HG02642 (cell line): ENCODE results near the gene NKIRAS2.

ENCODE experiments used
- ATAC-seq: cut with Tn5 transposase; IDR thresholded peaks from one replicate; pipeline ENCODE4 v1.9.1; 2021; ENCODE audit warnings: mild to moderate bottlenecking; ENCODE audit not compliant: unreplicated experiment, poor library complexity

The NKIRAS2 gene

DNA sequence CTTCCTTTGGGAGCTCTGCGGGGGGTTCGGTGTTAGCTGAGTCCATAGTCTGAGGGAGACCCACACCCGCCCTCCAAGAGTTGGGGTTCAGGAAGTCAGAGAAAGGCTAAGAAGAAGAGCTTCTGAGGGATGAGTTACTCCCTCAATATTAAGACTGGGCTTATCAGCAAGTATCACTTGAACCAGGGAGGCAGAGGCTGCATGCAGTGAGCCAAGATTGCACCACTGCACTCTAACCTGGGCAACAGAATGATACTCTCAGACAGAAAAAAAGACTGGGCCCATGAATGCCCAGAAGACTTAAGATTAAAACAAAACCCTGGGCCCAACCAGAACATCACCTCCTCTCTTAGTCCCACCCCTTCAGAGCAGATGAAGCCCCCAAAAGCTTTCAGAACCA is 6.0 kb downstream of the NKIRAS2 start:
- ATAC-seq, result no peak

DNA sequence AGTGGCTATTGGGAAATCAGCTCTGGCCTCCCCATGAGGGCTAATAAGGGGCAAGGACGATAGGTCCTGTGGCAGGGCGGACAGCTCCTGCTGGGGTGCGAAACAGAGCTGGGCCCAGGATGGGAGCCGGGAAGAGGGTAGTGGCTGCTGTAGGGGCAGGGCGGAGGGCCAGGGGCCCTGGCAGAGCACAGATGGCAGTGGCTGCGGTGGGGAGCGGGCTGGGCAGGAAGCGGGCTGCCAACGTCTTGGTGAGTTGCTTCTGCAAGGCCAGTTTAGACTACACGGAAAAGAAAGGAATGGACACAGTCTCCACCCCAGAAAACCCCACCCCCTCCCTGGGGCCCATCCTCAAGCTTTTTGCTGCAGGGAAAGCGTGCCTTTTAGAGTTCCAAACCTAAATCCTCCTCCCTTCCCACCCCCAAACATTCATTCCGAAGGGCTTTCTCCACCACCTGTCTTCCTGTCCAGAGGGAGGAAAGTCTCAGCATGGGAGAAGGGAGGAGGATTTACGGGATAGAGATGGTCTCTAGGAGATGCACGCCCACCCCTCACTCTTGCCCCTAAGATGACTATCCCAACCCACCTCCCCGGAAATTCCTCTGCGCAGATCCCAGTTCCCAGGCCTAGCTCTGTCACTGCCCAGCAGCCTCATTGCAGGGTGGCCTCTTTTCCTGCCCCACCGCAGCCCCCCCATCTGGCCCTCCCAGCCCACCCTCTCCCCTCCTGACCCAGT is 7.1 kb downstream of the NKIRAS2 start:
- no peak for ATAC-seq

DNA sequence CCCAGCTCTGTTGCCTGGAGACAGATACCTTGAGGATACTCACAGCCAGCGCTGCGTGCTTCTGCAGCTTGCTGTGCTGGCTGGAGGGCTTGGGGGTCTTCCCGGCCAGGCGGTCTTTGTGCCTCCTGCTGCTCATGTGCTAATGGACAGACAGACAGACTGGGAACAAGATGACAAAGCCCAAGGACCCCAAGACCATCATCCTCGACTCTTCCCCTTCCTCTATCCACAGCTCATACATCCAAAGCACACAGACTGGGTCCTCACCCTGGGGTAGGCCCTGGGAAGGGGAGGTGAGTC is 7.7 kb downstream of the NKIRAS2 start:
- no peak for ATAC-seq

DNA sequence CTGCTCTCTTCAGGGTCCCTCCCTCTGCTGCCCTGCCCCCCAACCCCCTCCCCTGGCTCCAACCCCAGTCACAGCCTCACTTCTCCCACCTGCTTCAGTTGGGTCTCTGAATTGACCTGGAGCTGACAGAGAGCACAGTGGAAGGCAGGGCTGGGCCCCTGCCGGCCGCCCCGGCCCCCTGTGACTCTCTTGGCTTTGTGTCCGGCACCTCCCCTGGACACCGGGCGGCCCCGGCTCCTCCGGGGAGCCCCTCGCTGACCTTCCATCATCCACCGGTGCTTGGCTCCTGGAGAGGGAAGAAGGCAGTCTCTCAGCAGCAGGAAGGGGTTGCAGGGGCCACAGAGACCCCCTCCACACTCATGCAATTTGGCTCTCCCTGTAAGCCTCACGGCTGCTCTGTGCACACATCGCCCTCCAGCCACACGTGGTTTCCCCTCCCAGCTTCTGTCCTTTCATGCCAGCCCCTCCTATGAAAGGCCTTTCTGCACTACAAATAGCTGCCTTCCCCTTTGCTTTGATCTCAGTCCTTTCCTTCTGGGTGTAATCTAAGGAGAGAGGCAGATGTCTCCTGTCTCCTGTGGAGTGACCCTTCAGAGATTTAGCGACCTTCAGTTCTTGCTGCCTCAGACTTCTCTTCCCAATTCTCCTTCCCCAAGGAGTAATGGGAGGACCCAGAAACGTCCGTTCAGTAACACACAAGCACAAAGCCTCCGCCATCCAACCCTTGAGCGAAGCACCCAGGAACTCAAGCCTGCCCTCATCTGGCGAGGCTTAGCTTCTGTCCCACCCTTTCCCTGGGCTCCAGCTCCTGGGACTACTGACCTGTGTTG is 8.3 kb downstream of the NKIRAS2 start:
- ATAC-seq, result no peak

DNA sequence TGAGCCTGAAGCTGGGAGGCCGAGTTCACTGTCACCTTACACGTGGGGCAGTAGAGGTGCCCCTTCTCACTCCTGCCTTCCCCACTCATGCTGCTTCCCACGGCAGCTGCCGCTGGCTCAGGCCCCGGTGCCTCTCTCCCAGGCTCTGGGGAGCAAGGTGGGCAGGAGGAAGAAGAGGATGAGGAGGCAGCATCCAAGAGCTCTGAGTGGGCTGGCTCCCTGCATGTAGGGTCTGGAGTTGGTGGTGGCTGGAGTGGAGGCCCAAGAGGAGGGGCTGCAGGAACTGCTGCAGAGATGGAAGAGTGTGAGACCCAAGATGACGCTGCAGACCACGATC is 8.9 kb downstream of the NKIRAS2 start:
- no peak for ATAC-seq

DNA sequence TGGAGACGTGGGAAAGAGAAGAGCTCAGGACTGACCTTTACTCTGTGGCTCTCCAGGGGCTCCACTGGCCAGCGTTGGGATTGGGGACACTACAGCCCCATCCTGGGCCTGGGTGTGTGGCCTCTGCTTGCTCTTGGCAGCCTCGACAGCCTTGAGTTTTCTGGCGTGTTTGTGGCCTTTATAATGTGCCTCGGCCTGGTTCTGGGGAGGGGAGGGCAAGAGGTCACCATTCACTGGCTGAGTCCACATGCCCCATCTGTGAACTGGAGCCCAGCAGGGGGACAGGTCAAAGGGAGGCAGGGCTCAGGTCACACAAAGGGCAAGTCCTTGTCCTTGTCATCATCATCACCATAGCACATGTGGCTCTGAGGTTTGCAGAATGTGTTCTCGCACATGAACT is 11.7 kb downstream of the NKIRAS2 start:
- no peak for ATAC-seq

DNA sequence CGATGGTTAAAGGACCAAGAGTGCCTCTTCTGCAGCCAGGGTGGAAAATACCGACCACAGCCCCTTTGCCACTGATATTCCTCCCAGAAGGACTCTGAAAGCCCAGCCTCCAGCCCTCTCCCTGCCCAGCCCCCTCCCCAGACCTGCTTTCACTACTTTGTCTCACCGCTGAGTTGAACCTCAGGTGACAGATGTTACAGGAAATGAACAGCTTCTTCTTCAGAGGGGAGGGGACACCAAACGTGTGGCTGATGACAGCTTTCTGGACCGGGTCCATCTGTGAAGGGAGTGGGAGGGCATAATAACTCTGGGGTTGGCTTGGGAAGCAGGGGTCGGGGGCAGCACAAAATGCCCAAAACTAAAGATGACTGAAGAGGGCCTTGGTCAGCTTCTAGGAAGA is 14.2 kb downstream of the NKIRAS2 start:
- ATAC-seq, result no peak

DNA sequence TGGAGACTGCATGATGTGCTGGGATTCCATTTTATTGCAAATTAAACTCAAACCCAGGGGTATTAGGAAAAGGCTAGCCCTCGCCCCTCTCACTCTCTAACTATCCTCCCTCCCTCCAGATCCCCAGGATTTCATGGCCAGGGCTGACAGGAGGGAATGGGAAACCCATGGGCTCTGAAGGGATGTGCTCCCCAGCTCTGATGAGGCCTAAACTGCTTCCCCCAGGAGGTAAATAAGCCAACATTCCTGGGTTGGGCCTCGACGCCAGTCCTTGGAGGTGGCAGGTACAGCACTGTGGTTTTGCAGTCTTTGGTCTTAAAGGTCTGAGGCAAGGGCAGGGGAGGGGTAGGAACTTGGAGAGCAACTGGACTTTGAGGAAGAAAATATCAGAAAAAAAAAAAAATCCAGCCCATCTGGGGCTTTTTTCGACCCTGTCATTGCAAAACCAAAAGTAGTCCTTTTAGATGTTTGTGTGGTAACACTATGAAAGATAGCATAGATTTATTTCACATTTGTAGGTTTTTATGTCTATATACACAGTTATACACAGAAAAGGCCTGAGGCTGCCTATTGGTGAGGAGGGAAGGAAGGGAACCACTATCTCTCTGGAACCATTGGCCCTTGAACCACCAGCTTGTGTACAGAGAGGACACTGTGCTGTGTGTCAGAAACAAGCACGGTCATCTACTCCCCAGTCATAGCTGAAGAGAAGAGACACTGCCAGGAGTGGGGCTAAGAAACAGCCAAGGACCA is 18.5 kb downstream of the NKIRAS2 start:
- no peak for ATAC-seq

DNA sequence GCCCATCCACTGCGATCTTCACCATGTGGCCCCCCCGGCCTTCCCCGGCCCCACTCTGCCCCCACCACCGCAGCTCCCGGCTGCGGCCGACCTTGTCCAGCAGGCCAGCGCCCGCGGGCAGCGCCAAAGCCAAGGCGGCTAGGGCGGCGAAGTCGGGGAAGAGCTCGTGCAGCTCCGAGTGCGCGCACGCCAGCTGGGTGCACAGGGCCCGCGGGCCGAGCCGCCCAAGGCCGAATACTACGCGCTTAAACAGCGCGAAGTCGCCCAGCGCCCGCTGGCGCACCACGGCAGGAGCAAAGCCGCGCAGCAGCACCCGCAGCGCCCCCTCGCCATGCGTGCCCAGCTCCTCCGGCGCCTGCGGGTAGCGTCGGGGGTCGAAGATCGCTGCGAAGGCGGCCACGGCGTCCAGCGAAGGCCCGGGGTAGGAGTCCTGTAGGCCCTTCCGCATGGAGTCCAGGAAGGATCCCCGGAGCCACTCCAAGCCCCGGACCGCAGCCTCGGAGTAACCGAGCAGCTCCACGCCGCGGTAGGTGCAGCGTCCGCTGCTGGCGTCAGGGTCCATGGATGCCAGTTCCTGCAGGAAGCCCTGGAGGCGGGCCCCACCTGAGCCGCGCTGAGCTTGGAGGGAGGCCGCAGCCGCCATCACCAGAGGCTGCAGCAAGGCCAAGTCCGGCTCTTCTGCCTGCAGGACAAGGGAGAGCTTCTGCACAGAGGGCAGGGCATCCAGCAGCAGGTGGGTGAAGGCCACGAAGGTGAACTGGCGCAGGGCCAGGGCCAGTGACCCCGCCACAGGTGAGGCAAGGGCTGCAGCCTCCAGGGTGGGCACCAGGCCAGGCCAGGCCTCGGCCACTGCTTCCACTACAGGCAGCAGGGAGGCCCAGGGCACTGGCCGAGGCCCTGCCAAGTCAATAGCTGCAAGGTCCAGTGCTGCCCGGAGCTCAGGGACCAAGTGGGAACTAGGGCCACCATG is 20.2 kb downstream of the NKIRAS2 start:
- no peak for ATAC-seq

DNA sequence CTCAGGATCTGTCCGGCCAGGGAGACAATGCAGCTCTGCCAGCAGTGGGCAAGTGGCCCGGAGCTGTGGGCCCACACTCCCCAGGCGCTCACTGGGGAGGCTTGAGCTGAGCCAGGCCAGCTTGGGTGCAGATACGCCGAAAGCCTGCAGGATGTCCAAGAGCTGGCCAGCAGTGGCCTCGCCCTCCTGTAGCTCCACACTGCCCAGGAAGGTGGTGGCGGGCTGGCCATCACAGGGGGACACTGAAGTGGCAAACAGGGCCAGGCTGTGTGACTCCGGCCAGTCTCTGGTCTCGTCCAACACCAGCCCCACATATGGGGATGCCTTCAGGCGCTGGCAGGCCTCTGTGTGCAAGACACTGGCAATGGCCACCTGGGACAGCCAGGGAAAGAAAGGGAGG is 20.9 kb downstream of the NKIRAS2 start:
- ATAC-seq, result no peak

DNA sequence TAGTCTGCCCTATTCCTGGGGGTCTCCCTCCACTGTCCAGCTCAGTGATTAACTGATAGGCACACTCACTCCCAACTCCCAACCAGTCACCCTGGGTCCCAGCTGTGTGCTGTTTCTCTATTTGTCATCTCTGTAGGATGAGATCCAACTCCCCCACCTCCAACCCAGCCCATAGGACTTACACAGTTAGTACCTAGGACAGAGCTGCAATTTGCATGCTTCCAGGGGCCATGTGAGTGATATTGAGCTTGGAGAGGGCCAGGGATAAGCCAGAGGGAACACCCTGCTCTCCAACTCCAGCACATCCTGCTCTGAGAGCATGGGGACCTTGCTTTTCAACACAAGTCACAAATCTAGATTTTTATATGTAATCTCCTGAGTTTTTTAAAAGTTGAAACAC is 21.7 kb downstream of the NKIRAS2 start:
- no peak for ATAC-seq

DNA sequence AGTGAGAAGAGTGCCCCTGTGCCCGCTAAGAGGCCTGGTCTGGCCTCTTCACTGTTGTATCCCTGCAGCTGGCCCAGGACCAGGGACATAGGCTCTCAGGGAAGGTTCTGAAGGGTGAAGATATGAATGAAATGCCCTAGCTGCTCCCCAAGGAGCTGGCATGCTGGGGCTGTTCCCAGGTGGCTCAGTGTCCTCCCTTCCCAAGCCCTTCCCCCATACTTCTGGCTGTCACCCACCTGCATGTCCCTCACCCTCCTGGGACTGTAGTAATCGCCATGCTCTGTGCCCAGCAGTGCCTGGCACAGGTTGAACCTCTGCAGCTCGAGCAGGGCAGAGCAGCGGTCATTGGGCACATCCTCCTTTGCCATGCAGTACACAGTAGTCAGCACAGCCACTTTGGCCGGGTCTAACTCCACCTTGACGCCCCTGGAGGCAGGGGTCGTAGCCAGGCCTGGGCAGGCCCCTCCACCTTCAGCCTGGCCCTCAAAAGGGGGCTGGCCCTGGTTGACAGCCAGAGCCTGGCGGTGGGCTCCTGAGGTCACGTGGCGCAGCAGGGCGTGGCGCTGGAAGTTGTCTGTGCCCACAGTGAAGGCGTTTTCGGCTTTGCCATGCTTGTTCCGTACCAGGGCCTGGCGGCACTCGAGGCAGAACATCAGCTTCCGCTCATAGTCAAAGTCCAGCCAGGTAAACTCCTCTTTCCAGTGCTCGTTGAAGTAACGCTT is 22.9 kb downstream of the NKIRAS2 start:
- ATAC-seq, result no peak

DNA sequence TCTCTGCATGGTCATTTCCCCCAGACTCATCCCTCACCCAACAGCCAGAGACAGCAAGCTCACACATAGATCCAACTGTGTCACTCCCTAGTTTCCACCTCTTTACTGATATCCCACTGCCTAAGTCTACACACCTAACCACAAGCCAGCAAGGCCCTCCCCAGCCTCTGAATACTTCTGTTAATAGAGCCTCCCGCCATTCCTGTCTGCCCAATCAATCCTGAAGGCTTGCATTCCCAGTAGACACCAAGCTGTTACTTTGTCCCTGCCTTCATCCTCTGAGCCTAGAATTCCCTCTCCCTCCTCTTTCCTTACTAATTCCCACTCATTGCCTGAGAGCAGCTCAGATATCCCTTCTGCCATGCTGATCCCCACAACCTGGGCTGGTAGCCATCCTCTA is 25.8 kb downstream of the NKIRAS2 start:
- ATAC-seq, result no peak

DNA sequence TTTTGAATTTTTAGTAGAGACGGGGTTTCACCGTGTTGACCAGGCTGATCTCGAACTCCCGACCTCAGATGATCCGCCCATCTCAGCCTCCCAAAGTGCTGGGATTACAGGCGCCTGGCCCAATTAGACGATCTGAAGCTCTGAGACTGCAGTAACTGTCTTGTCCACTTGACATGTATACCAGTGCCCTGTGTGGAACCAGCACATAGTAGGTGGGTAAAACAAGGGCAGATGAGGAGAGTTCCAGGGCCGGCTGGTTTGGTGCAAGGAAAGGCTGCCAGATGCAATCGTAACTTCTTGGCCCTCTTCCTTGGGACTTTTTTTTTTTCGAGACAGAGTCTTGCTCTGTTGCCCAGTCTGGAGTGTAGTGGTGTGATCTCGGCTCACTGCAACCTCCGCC is 27.5 kb downstream of the NKIRAS2 start:
- ATAC-seq, result no peak

DNA sequence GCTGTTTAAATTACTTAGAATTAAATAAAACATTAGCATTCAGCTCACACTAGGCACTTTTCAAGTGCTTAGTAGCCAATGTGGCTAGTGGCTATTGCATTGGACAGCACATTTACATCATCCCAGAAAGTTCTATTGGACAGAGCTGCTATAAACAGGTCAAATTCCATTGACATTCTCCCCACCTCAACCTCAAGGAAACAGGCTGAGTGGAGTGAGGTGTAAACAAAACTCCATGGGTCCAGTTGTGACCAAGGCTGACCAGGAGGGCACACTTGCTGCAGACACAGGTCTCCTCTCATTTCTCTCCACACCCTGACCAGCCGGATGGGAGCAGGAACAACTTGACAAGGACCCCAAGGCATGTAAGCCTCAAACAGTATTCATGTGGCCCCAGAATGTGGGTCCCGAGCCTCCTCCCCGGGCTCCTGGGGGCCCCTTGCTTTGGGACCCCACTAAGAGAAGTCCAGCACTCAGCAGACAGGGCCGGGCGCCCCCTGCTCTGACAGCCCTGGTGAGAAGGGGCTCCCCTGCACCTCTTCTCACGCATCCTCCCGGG is 30.0 kb downstream of the NKIRAS2 start:
- no peak for ATAC-seq

DNA sequence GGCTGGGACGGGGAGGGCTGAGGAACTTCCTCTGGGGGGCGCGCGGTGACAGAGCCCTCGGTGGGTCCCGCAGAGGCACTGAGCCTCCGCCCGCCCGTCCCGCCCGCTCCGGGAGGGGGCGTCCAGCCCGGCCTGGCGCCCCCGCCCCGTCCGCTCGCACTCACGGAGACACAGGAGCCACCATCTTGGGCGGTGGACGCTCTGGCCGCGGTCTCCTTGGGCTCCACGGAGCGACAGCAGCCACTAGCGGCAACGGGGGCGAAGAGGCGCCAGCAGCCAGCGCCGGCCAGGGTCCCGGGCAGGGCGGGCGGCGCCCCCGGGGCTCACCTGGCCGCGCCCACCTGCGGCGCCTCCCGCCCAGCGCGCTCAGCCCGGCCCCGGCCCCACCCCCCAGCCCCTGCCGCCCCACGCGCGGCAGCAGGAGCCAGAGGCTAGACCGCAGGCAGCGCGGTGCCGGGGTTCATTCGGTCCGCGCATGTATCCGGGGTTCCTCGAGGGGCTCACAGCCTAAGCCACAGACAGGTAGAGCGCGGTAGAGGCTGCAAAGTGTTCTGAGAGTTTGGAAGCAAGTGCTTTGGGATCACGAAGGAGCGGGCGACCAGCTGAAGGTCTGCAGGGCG is 30.6 kb downstream of the NKIRAS2 start, which contains the start of gene C17orf113:
Gene C17orf113, minus strand, starts transcription at position 209 of the 620 bp plus-strand sequence. CDS start 7,225 bp downstream, outside the sequence.
- no peak for ATAC-seq

DNA sequence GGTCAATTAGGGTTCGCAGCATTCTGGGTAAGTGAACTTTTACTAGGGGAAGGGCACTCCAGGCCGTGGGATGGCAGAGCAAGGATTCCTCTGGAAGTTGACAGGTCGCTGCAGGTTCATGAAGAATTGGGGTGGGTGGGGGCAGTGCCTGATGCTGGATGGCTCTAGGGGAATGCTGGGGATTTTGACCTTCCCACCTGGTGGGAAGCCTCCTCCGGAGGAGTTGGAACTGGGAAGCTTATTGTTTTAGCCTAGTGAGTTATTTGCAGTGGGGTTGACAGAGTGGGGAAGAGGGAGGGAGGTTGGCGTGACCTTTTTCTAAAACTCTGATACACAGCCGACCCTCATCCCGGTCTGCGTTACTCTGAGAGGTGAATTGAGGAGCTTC is 31.1 kb downstream of the NKIRAS2 start:
- no peak for ATAC-seq

DNA sequence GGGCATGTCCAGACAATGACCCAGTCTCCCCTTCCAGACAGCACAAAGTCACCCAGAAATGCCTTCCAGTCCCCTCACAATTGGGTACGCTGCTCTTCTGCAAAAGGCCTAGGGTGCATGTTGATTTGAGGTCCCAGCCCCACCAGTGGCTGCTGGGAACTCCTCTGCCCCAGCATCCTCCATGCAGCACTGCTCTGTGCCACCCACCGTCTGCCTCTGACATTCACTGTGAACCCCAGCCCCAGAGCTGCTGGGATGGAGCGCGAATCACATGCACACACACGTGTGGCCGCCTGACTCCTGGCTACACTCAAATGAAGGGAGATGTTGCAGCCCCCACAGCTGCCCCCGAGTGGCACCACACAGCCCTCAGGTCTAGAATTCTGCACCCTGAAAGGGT is 31.8 kb downstream of the NKIRAS2 start:
- no peak for ATAC-seq

DNA sequence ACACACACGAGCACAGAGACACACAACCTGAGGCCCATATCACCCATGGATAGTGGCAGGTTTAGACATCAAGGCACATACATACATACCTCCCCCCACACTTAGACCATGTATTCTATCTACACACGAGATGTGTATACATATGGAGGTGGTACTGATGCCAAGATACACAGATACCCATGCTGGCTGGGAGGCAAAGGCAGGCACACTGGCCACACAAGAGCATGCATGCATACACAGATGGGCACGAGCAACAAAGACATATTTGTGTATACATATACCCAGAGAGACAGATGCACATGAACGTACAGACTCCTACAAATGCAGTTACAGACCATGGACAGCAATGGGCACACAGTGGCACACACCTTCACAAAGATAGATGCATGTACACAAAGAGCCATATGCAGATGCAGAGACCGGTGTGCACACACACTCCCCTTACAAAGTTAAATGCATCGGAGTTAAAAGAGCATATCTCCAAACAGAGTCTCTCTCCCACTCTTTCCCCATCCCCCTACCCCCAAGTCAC is 32.5 kb downstream of the NKIRAS2 start:
- ATAC-seq, result no peak
